Lower lobe of right lung (tissue), 2 donors: Measurements from ENCODE around the gene FANK1. TPM values are rescaled to one million over a fixed set of nuclear protein-coding genes. Genes with fewer than 3 reads are reported as not detected.
"Not testable (repeated sequence)": the region's sequence is repeated elsewhere in the genome, so short reads cannot be mapped to it uniquely, and the experiment has no call there.

Experiments
- ATAC-seq, 2 donors: fragments of 200-7000 bp; cut with Tn5 transposase; one replicate each; pipeline ENCODE4 v1.9.1; 2020 to 2022; ENCODE audit warnings: mild to moderate bottlenecking in 2 of 2, moderate library complexity in 2 of 2
- DNase-seq: peaks from one replicate; pipeline ENCODE4 v3.0.0-alpha.2; 2020
- H3K27ac ChIP-seq: fragments of 200-600 bp; one replicate; pipeline ENCODE4 v1.8.0; 2022
- H3K27me3 ChIP-seq: fragments of 200-600 bp; one replicate; pipeline ENCODE4 v1.8.0; 2022; ENCODE audit warnings: low read depth
- H3K36me3 ChIP-seq: fragments of 200-600 bp; one replicate; pipeline ENCODE4 v1.8.0; 2022; ENCODE audit warnings: mild to moderate bottlenecking
- H3K4me1 ChIP-seq: fragments of 200-600 bp; one replicate; pipeline ENCODE4 v1.8.0; 2022
- H3K4me3 ChIP-seq: fragments of 200-600 bp; one replicate; pipeline ENCODE4 v1.8.0; 2022; ENCODE audit warnings: mild to moderate bottlenecking
- H3K9me3 ChIP-seq: fragments of 200-600 bp; one replicate; pipeline ENCODE4 v1.8.0; 2022
- CTCF ChIP-seq: fragments of 200-600 bp; IDR thresholded peaks from one replicate; pipeline ENCODE4 v1.8.0; 2022; ENCODE audit warnings: antibody characterized with exemption, mild to moderate bottlenecking
- intact Hi-C: fragments of 100-400 bp; cut with DNase I; formaldehyde crosslinking; loops from one replicate; pipeline ENCODE4 v1.11.0; 2022
- total RNA-seq: library from RNA; stranded (reverse); fragmentation: NEBNext Ultra II Directional; extraction: Animal tissue kit (Norgen Biotek cat#: 25700); gene quantifications from one replicate; pipeline ENCODE4 v1.2.1, GENCODE V29; 2021
- donor health status: DM: no; HTN: yes; CAD: no; lungs with severe emphysema.

The FANK1 gene
- total RNA-seq, 1 donor from 2014 or later: 11.5 TPM

GRCh38 chr10:125916977-125917376, 20.6 kb downstream of the FANK1 start:
- no peak for ATAC-seq
- TF ChIP-seq CTCF: no peak
- intact Hi-C loops: no loop called here
- Histone ChIP-seq H3K27ac (no peak overlapping the region), H3K36me3 (no peaks in the 10 kb centered on the region), H3K27me3 (no peaks in the 10 kb centered on the region), H3K4me1 (no peaks in the 10 kb centered on the region), H3K9me3 (no peaks in the 10 kb centered on the region), H3K4me3 (no peak overlapping the region)
- no peak for DNase-seq

- H3K4me1 ChIP-seq, H3K27me3 ChIP-seq, H3K4me3 ChIP-seq, H3K27ac ChIP-seq, intact Hi-C loops, DNase-seq, H3K9me3 ChIP-seq, H3K36me3 ChIP-seq: not testable (repeated sequence)
- ATAC-seq: peak in 1 of 2 donors; percentile 57
These were observed 21.5 kb downstream of the FANK1 start for GRCh38 chr10:125917704-125918361.

GRCh38 chr10:125921643-125922306, 25.4 kb downstream of the FANK1 start:
- ATAC-seq, intact Hi-C loops: not testable (repeated sequence)

GRCh38 chr10:125925262-125925834, 29.0 kb downstream of the FANK1 start:
- H3K9me3 ChIP-seq: no peaks in the 10 kb centered on the region
- TF ChIP-seq CTCF: no peak
- no peak for ATAC-seq
- intact Hi-C loops: no loop called here
- no peaks in the 10 kb centered on the region for H3K36me3 ChIP-seq
- H3K4me1 ChIP-seq: no peaks in the 10 kb centered on the region
- no peaks in the 10 kb centered on the region for H3K27me3 ChIP-seq
- H3K27ac ChIP-seq: no peak overlapping the region
- H3K4me3 ChIP-seq: no peak overlapping the region
- DNase-seq: no peak

More at GRCh38 chr10:125921643-125922306, 25.4 kb downstream of the FANK1 start:
- not testable (repeated sequence) for H3K27me3 ChIP-seq, H3K36me3 ChIP-seq, H3K4me3 ChIP-seq, DNase-seq, H3K27ac ChIP-seq, H3K4me1 ChIP-seq, H3K9me3 ChIP-seq

- no peaks in the 10 kb centered on the region for H3K9me3 ChIP-seq
- intact Hi-C loops: no loop called here
- H3K27ac ChIP-seq: no peak overlapping the region
- H3K36me3 ChIP-seq: no peaks in the 10 kb centered on the region
- no peaks in the 10 kb centered on the region for H3K27me3 ChIP-seq
- no peaks in the 10 kb centered on the region for H3K4me1 ChIP-seq
- no peak for TF ChIP-seq CTCF
- ATAC-seq (peak; percentile 31 to 61), DNase-seq (no peak)
- H3K4me3 ChIP-seq: no peak overlapping the region
These were observed 29.9 kb downstream of the FANK1 start for GRCh38 chr10:125926247-125926646.

GRCh38 chr10:125927265-125927664, 30.9 kb downstream of the FANK1 start:
- H3K27ac ChIP-seq, H3K27me3 ChIP-seq, ATAC-seq, H3K4me3 ChIP-seq, H3K9me3 ChIP-seq, H3K36me3 ChIP-seq, H3K4me1 ChIP-seq, intact Hi-C loops, DNase-seq: not testable (repeated sequence)
